SK-N-MC (cell line): ENCODE results near the gene GLRA2.

Experiments used
- EZH2 ChIP-seq: fragments of 200-600 bp; sonication (generic); IDR thresholded peaks from one replicate; pipeline ENCODE4 v1.6.1; 2017; ENCODE audit warnings: antibody characterized with exemption
- FOXP2 ChIP-seq: optimal IDR thresholded peaks from 2 replicates; pipeline ENCODE3; 2011; ENCODE audit warnings: mild to moderate bottlenecking, moderate library complexity; ENCODE audit not compliant: insufficient read depth; ENCODE audit errors: extremely low read length, control extremely low read depth
- POLR2AphosphoS5 ChIP-seq: IDR thresholded peaks from 2 replicates; pipeline ENCODE4 v1.6.1; 2012; ENCODE audit warnings: mild to moderate bottlenecking, low read depth, low read length, borderline replicate concordance

DNA sequence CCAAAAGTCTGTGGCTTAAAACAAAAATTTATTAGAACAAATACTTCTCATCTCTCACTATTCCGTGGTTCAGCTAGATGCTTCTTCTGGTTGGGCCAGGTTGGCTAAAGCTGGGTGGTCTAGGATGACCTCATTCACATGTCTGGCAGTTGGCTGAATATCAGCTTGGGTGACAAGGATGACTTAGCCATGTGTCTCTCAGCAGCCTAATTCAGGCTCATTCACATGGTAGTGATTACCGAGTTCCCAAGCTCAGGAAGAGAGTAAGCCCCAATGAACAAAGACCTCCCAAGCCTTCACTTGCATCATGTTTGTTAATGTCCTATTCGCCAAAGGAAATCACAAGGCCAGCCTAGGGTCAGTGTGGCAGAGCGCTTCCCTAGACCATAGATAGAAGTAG, 224.1 kb downstream of the GLRA2 start:
- no peak for TF ChIP-seq POLR2AphosphoS5
- no peak for TF ChIP-seq EZH2
- no peak for TF ChIP-seq FOXP2
